ENCODE data around the gene MARCHF4.

GRCh38 chr2:216402751-216403150, 30.5 kb upstream of the MARCHF4 start:
- no peak for TF ChIP-seq CTCF (conservative IDR thresholded peaks at IDR 0.05 in 1 of 2, IDR thresholded peaks at IDR 0.05 in 1 of 2; ENCODE audit: low read depth in 1 of 2, low read length in 2 of 2)
- TF ChIP-seq EZH2 (IDR thresholded peaks at IDR 0.05; ENCODE audit: low read length, missing control alignments): no peak
